ENCODE measurements around the gene MAOB. TPM values are rescaled to one million over a fixed set of nuclear protein-coding genes. Genes with fewer than 3 reads are reported as not detected.

The MAOB gene
- total and polyA plus RNA-seq, 10 of the 15 experiments (the other 5 are each of a cell fraction or from before 2014, with no cell fraction given), result 0.21 TPM; not detected in 9

- CTCF ChIA-PET, result no interaction called here
- WGBS (ENCODE audit: insufficient coverage, insufficient replicate concordance, low lambda C conversion rate, missing lambda C conversion rate), result 0% methylated on average over 1 of the region's 1 CpG
- DNase-seq (ENCODE audit: low read depth, low spot score) (no peak), ATAC-seq (no peak), FAIRE-seq (no peak)
- no TSS peak for BruUV-seq (replicated peaks)
- Histone ChIP-seq H3K9me3 (replicated peaks; ENCODE audit: control insufficient read depth, insufficient read depth, low read length) (no peaks in the 10 kb centered on the region), H3K36me3 (ENCODE audit: control insufficient read depth in 2 of 2, insufficient read depth in 2 of 2, low read length in 1 of 2) (no peaks in the 10 kb centered on the region), H3K4me3 (no peak overlapping the region), H3K79me2 (ENCODE audit: control insufficient read depth, insufficient read depth, low read length) (no peaks in the 10 kb centered on the region), H3K4me1 (ENCODE audit: control insufficient read depth, insufficient read depth, low read length) (no peaks in the 10 kb centered on the region), H2AFZ (ENCODE audit: control insufficient read depth, low read depth, low read length) (no peak overlapping the region), H3K27ac (ENCODE audit: control insufficient read depth, insufficient read depth) (no peak overlapping the region), H4K20me1 (ENCODE audit: control insufficient read depth, insufficient read depth) (no peaks in the 10 kb centered on the region), H3K4me2 (ENCODE audit: control insufficient read depth, insufficient read depth) (no peak overlapping the region), H3K9ac (ENCODE audit: control insufficient read depth, insufficient read depth, low read length) (no peak overlapping the region), H3K27me3 (replicated peaks in 1 of 2; ENCODE audit: control insufficient read depth in 2 of 2, insufficient read depth in 2 of 2, low read length in 1 of 2) (no peaks in the 10 kb centered on the region)
- no peak for TF ChIP-seq ZZZ3 (IDR thresholded peaks at IDR 0.05; ENCODE audit: control insufficient read depth, insufficient read length, low read depth)
- TF ChIP-seq ZBTB4 (CRISPR knock-in tag; IDR thresholded peaks at IDR 0.05), result no peak
- no peak for TF ChIP-seq SMAD5 (IDR thresholded peaks at IDR 0.05; ENCODE audit: low read depth)
- no peak for TF ChIP-seq SMARCA5 (IDR thresholded peaks at IDR 0.05)
- TF ChIP-seq CBX5 (IDR thresholded peaks at IDR 0.05; ENCODE audit: low read depth), result no peak
- no peak for TF ChIP-seq RFX5 (IDR thresholded peaks at IDR 0.05; ENCODE audit: low read depth, low read length)
- no peak for TF ChIP-seq HDGF (IDR thresholded peaks at IDR 0.05)
- no peak for TF ChIP-seq SRF (IDR thresholded peaks at IDR 0.05; ENCODE audit: low read depth in 2 of 2, low read length in 2 of 2)
- TF ChIP-seq BCL11A (IDR thresholded peaks at IDR 0.05; ENCODE audit: low read depth, low read length), result no peak
- no peak for TF ChIP-seq SUPT20H (IDR thresholded peaks at IDR 0.05; ENCODE audit: borderline replicate concordance, control insufficient read depth, low read depth, low read length)
- no peak for TF ChIP-seq NFYA (IDR thresholded peaks at IDR 0.05; ENCODE audit: borderline replicate concordance, low read depth, low read length)
- TF ChIP-seq STAT3 (IDR thresholded peaks at IDR 0.05; ENCODE audit: low read depth, low read length), result no peak
- no peak for TF ChIP-seq RELB (IDR thresholded peaks at IDR 0.05; ENCODE audit: low read depth)
- TF ChIP-seq RAD21 (IDR thresholded peaks at IDR 0.05; ENCODE audit: insufficient read depth, low read depth, low read length), result no peak
- SMC1A ChIA-PET (ENCODE audit: uncharacterized antibody, unreplicated experiment), result no interaction called here
- in situ Hi-C loops (cut with MboI) (no loop called here), intact Hi-C loops (cut with micrococcal nuclease; ENCODE audit: unreplicated experiment) (no loop called here)
- RAD21 ChIA-PET (ENCODE audit: unreplicated experiment), result no interaction called here
- POLR2A ChIA-PET, result no interaction called here
These were observed 161.3 kb downstream of the MAOB start for GRCh38 chrX:43720961-43721360.
